Psoas muscle (tissue), 8 donors: Measurements from ENCODE around the gene GGACT. TPM values are rescaled to one million over a fixed set of nuclear protein-coding genes. Genes with fewer than 3 reads are reported as not detected.

Experiments used
- ATAC-seq, 4 donors: fragments of 200-7000 bp; cut with Tn5 transposase; one replicate each; pipeline ENCODE4 v1.9.1; 2020; ENCODE audit warnings: moderate library complexity in 3 of 4, mild to moderate bottlenecking in 2 of 4
- DNase-seq, 2 donors: peaks; one replicate each; pipeline ENCODE4 v3.0.0-alpha.2; 2020
- H3K27ac ChIP-seq: fragments of 200-600 bp; one replicate; pipeline ENCODE4 v1.8.0; 2022
- H3K27me3 ChIP-seq, 3 donors: fragments of 200-600 bp in 1 of 3; one replicate each; pipeline versions ENCODE4 v1.6.1 to v1.8.0; 2013 to 2022; ENCODE audit warnings: low read length in 2 of 3, mild to moderate bottlenecking in 2 of 3, moderate library complexity in 1 of 3; ENCODE audit not compliant: insufficient read depth in 3 of 3
- H3K36me3 ChIP-seq, 2 donors: fragments of 200-600 bp in 1 of 2; one replicate each; pipeline versions ENCODE4 v1.6.1 to v1.8.0; 2013 to 2022; ENCODE audit warnings: low read depth in 1 of 2, mild to moderate bottlenecking in 1 of 2, moderate library complexity in 1 of 2; ENCODE audit not compliant: insufficient read depth in 1 of 2
- H3K4me1 ChIP-seq: fragments of 200-600 bp; one replicate; pipeline ENCODE4 v1.8.0; 2022
- H3K4me3 ChIP-seq: fragments of 200-600 bp; one replicate; pipeline ENCODE4 v1.8.0; 2022; ENCODE audit warnings: mild to moderate bottlenecking
- H3K9me3 ChIP-seq: fragments of 200-600 bp; one replicate; pipeline ENCODE4 v1.8.0; 2022
- WGBS, 3 donors: extraction: QIAGEN DNeasy Blood & Tissue Kit; methylation state at CpG; one replicate each; pipeline versions ENCODE4 v1.1.6 to v1.1.7; 2013; 5-methylcytosine and 5-hydroxymethylcytosine counted together
- intact Hi-C, 2 donors: fragments of 100-400 bp; cut with DNase I; formaldehyde crosslinking; loops; one replicate each; pipeline versions ENCODE4 v1.11.0 to v1.14.2; 2022
- polyA plus RNA-seq, 3 donors: library from polyadenylated mRNA; stranded (reverse); fragments of 200-250 nt; gene quantifications; one replicate each; pipeline ENCODE4 v1.2.3, GENCODE V29; 2013
- total RNA-seq, 4 donors: library from RNA; stranded (reverse); fragmentation: NEBNext Ultra II Directional in 2 of 4; extraction: Animal tissue kit (Norgen Biotek cat#: 25700) in 2 of 4; gene quantifications; one replicate each; pipeline versions ENCODE4 v1.2.1 to v1.2.4, GENCODE V29; 2021 to 2023
- TF ChIP-seq, protein P1 (sequence below): fragments of 200-600 bp; IDR thresholded peaks from one replicate; pipeline ENCODE4 v1.8.0; 2022; ENCODE audit warnings: antibody characterized with exemption
- donor health status: healthy with polysubstance abuse.
- donor health status: DM: no; HTN: no; CAD: no; lungs with moderate emphysema.
- donor health status: Bipolar disorder and iron deficiency.
- donor health status: healthy.
- donor health status: DM: yes; HTN: yes; CAD: no.
- donor health status: DM: no; HTN: no; CAD: no.
- donor health status: DM: no; HTN: no; CAD: no.
- donor health status: DM: yes; HTN: yes; CAD: no.

The GGACT gene
- total and polyA plus RNA-seq, 7 donors, result 0.44 to 4.4 (median 1.6) TPM

DNA sequence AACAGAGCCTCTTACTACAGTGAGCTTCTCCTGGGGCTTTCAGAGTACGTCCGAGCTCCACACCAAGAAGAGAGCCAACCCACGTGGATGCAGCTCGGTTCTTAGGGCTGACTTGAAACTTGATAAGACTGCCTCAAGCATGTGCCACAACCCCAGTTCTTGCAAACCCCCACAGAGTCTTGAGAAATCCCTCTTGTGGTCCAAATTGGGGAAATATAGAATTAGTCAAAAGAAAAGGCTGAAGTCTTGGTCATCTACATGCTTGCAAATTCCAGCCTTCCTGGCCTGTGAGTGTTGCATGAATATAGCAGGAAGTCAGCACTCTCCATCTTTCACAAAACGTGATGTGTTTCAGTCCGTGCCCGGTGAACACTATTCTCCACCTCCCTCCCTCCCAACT is 95.2 kb downstream of the GGACT start:
- Histone ChIP-seq H3K27me3 (no peaks in the 10 kb centered on the region), H3K36me3 (no peaks in the 10 kb centered on the region), H3K4me1 (no peaks in the 10 kb centered on the region), H3K27ac (no peak overlapping the region), H3K4me3 (no peak overlapping the region), H3K9me3 (no peaks in the 10 kb centered on the region)
- no peak for DNase-seq
- 93 to 98% (median 94%) methylated on average over 7 of the region's 7 CpGs for WGBS, 3 donors
- TF ChIP-seq, protein P1, sequence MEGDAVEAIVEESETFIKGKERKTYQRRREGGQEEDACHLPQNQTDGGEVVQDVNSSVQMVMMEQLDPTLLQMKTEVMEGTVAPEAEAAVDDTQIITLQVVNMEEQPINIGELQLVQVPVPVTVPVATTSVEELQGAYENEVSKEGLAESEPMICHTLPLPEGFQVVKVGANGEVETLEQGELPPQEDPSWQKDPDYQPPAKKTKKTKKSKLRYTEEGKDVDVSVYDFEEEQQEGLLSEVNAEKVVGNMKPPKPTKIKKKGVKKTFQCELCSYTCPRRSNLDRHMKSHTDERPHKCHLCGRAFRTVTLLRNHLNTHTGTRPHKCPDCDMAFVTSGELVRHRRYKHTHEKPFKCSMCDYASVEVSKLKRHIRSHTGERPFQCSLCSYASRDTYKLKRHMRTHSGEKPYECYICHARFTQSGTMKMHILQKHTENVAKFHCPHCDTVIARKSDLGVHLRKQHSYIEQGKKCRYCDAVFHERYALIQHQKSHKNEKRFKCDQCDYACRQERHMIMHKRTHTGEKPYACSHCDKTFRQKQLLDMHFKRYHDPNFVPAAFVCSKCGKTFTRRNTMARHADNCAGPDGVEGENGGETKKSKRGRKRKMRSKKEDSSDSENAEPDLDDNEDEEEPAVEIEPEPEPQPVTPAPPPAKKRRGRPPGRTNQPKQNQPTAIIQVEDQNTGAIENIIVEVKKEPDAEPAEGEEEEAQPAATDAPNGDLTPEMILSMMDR, result no peak
- intact Hi-C loops, result no loop called here
- no peak for ATAC-seq

- Histone ChIP-seq H3K4me1 (no peaks in the 10 kb centered on the region), H3K27me3 (no peaks in the 10 kb centered on the region), H3K4me3 (no peak overlapping the region), H3K9me3 (no peaks in the 10 kb centered on the region), H3K36me3 (no peaks in the 10 kb centered on the region), H3K27ac (no peak overlapping the region)
- TF ChIP-seq, protein P1, result no peak
- 61 to 64% (median 62%) methylated on average over 8 of the region's 8 CpGs for WGBS, 3 donors
- ATAC-seq (peak in 3 of 4 donors; percentile 59 to 77 (median 65)), DNase-seq (peak; percentile 43 to 61)
- intact Hi-C loops, result no loop called here
Observed at GRCh38 chr13:100491164-100491842, 97.3 kb downstream of the GGACT start.

- intact Hi-C loops, result no loop called here
- H3K27ac ChIP-seq, result no peak overlapping the region
- no peaks in the 10 kb centered on the region for H3K4me1 ChIP-seq
- H3K36me3 ChIP-seq, result no peaks in the 10 kb centered on the region
- peak in 1 of 4 donors; percentile 38 for ATAC-seq
- H3K9me3 ChIP-seq, result no peaks in the 10 kb centered on the region
- no peak overlapping the region for H3K4me3 ChIP-seq
- TF ChIP-seq, protein P1, result no peak
- no peak for DNase-seq
- no peaks in the 10 kb centered on the region for H3K27me3 ChIP-seq
- 54 to 64% (median 54%) methylated on average over 4 of the region's 4 CpGs for WGBS, 3 donors
Observed at GRCh38 chr13:100490692-100491091, 97.9 kb downstream of the GGACT start.

DNA sequence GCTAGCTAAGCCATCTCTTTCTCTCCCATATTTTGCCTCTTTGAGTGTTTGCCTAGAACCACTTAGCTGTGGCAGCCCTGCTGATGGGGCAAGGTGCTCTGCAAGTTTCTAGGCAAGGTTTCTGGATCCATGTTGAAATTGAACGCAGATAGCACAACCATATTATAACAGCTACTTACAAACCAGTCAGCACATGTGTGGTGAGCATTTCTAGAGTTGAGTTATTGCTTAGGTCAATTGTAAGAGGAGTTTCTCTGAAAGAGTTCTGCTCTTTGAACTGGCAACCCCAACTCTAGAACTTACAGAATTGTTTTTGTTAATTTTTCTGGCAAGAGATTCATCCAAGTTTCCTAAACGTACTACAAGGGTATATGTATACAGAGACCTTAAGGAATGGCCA is 103.3 kb downstream of the GGACT start:
- Histone ChIP-seq H3K27ac (no peak overlapping the region), H3K9me3 (no peaks in the 10 kb centered on the region), H3K27me3 (no peaks in the 10 kb centered on the region), H3K36me3 (no peaks in the 10 kb centered on the region), H3K4me3 (no peak overlapping the region), H3K4me1 (no peaks in the 10 kb centered on the region)
- DNase-seq (no peak), ATAC-seq (no peak)
- intact Hi-C loops, result no loop called here
- TF ChIP-seq, protein P1, result no peak
- WGBS, 3 donors, result 94 to 95% (median 94%) methylated on average over 2 of the region's 2 CpGs

DNA sequence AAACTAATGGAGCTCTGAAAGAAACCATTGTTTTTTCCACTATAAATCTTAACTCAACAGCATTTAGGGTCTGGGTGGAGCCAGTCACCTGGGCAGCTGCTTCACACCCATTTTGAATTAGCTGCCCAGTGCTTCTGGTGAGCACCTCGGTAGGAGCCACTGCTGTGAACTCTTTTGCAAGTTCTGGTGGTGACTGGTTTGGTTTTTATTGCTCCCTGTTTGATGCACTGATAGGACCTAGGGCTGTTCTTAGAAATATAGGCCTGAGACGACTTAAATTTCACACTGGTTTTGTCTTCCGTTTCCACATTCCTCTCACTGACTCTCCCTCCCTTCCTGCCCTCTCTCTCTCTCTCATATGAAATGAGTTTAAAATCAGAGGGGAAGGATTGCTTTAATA is 103.9 kb downstream of the GGACT start:
- Histone ChIP-seq H3K36me3 (no peaks in the 10 kb centered on the region), H3K27ac (no peak overlapping the region), H3K9me3 (no peaks in the 10 kb centered on the region), H3K4me1 (no peaks in the 10 kb centered on the region), H3K27me3 (no peaks in the 10 kb centered on the region), H3K4me3 (no peak overlapping the region)
- 64 to 81% (median 76%) methylated on average over 3 of the region's 3 CpGs for WGBS, 3 donors
- TF ChIP-seq, protein P1, result no peak
- no peak for ATAC-seq
- intact Hi-C loops, result no loop called here
- DNase-seq, result no peak
